Measurements from ENCODE around the gene PACSIN2. TPM values are rescaled to one million over a fixed set of nuclear protein-coding genes. Genes with fewer than 3 reads are reported as not detected.

Gene PACSIN2
- total RNA-seq, 3 donors from 2014 or later: 132 to 184 (median 152) TPM

- TF ChIP-seq CTCF (IDR thresholded peaks at IDR 0.05): no peak
- H3K4me1 ChIP-seq (ENCODE audit: low read depth): peaks cover 10% of the 10 kb centered on the region
- no peak overlapping the region for H3K4me3 ChIP-seq
- ATAC-seq (no peak), DNase-seq (no peak)
- H3K36me3 ChIP-seq (ENCODE audit: low read depth): no peaks in the 10 kb centered on the region
- H3K9me3 ChIP-seq: no peaks in the 10 kb centered on the region
- intact Hi-C loops (cut with DNase I, micrococcal nuclease): no loop called here
Measured at GRCh38 chr22:42946546-42947198, 68.3 kb downstream of the PACSIN2 start.

DNA sequence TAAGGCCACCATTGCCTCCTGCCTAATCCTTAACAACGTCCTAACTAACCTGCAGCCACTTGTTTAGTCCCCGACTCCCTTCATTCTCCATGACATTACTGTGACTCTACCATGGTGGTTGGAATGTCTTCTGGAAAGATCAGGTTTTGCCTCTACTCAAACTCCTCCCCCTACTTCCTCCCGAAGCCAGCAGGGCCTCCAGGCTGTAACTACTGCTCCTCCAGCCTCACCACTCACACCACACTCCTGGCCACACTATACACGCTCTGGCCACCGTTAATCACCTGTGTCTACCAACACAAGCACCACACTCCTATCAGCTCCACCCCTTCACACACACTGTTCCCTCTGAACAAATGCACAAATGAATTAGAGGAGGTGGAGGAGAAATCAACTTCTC lies 69.2 kb downstream of the PACSIN2 start:
- no peak for ATAC-seq
- peaks cover 13% of the 10 kb centered on the region for H3K4me1 ChIP-seq (ENCODE audit: low read depth)
- intact Hi-C loops (cut with DNase I, micrococcal nuclease): no loop called here

DNA sequence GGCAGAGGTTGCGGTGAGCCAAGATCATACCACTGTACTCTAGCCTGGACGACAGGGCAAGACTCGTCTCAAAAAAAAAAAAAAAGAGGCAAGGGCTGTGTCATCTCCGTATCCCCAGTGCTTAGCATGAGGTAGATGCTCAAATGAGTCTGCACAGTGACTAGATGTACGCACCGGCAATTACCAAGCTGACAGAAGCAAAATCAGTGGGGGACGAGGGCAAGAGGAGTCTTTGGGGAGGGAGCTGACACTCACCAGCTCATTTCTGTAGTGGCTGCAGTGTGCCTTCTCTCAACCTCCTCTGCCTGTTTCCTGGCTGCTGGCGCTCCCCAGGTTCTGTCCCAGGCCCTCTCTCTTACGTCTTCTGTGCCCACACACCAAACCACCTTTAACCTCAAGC lies 69.9 kb downstream of the PACSIN2 start:
- intact Hi-C loops (cut with DNase I, micrococcal nuclease): no loop called here
- no peak for TF ChIP-seq CTCF (IDR thresholded peaks at IDR 0.05)
- H3K4me1 ChIP-seq (ENCODE audit: low read depth): peaks cover 19% of the 10 kb centered on the region
- H3K36me3 ChIP-seq (ENCODE audit: low read depth): no peaks in the 10 kb centered on the region
- H3K9me3 ChIP-seq: no peaks in the 10 kb centered on the region
- DNase-seq: no peak
- H3K4me3 ChIP-seq: no peak overlapping the region
- ATAC-seq: no peak

More for the DNA sequence above, 69.2 kb downstream of the PACSIN2 start:
- DNase-seq: no peak
- H3K4me3 ChIP-seq: no peak overlapping the region
- H3K36me3 ChIP-seq (ENCODE audit: low read depth): no peaks in the 10 kb centered on the region
- no peak for TF ChIP-seq CTCF (IDR thresholded peaks at IDR 0.05)
- no peaks in the 10 kb centered on the region for H3K9me3 ChIP-seq

DNA sequence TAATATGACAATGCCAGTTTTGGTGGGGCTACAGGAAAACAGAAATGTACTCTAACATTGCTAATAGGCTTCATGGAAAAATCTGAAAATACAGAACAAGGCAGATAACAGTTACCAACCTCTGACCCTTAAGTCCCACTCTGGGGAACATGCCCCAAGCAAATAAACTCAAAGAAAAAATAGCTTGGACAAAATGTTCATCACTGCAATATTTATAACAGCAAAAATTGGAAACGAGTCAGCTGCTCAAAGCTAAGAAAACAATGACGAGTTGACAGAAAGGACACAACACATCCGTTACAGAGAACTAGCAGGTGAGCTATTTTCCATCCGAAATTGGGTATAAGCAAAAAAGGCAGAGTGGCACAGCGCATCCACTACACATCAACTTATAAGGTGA lies 70.5 kb downstream of the PACSIN2 start:
- ATAC-seq (no peak), DNase-seq (no peak)
- no peaks in the 10 kb centered on the region for H3K9me3 ChIP-seq
- no peak overlapping the region for H3K4me3 ChIP-seq
- peaks cover 24% of the 10 kb centered on the region for H3K4me1 ChIP-seq (ENCODE audit: low read depth)
- intact Hi-C loops (cut with DNase I, micrococcal nuclease): no loop called here
- TF ChIP-seq CTCF (IDR thresholded peaks at IDR 0.05): no peak
- H3K36me3 ChIP-seq (ENCODE audit: low read depth): no peaks in the 10 kb centered on the region

- DNase-seq: no peak
- Histone ChIP-seq H3K4me1 (ENCODE audit: low read depth) (peaks cover 24% of the 10 kb centered on the region), H3K4me3 (no peak overlapping the region), H3K9me3 (no peaks in the 10 kb centered on the region), H3K36me3 (ENCODE audit: low read depth) (no peaks in the 10 kb centered on the region)
- intact Hi-C loops (cut with DNase I, micrococcal nuclease): no loop called here
- no peak for TF ChIP-seq CTCF (IDR thresholded peaks at IDR 0.05)
- ATAC-seq: no peak
Measured at GRCh38 chr22:42943981-42944380, 71.0 kb downstream of the PACSIN2 start.

DNA sequence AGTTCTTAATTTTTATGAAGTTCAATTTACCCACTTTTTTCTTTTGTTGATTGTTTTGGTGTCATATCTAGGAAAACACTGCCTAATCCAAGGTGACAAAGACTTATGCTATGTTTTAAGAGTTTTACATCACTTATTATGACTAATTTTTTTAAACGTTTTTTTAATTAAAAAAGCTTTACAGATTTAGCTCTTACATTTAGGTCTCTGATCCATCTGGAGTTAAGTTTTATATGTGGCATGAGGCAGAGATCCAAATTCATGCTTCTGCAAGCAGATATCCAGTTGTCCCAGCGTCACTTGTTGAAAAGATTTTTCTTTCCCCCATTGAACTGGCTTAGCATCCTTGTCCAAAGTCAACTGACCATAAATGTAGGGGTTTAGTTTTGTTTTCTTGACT lies 72.6 kb downstream of the PACSIN2 start:
- peaks cover 35% of the 10 kb centered on the region for H3K4me1 ChIP-seq (ENCODE audit: low read depth)
- ATAC-seq (no peak), DNase-seq (no peak)
- no peak for TF ChIP-seq CTCF (IDR thresholded peaks at IDR 0.05)
- H3K36me3 ChIP-seq (ENCODE audit: low read depth): no peaks in the 10 kb centered on the region
- no peaks in the 10 kb centered on the region for H3K9me3 ChIP-seq
- intact Hi-C loops (cut with DNase I, micrococcal nuclease): no loop called here
- H3K4me3 ChIP-seq: no peak overlapping the region

All from mucosa of descending colon (tissue), 3 donors.